Dendritic cell treated with granulocyte-macrophage colony-stimulating factor and Interleukin-4, amounts not matched to agents 40 ng/mL and 50 ng/mL, for 4 days (primary cell): Measurements from ENCODE around the gene AVP.

Experiments used
- H3K27ac Mint-ChIP-seq: one replicate; pipeline ENCODE4 v1.8.0; 2022; ENCODE audit warnings: mild to moderate bottlenecking, mixed read lengths
- H3K27me3 Mint-ChIP-seq: one replicate; pipeline ENCODE4 v1.8.0; 2022; ENCODE audit warnings: mild to moderate bottlenecking, mixed read lengths
- H3K36me3 Mint-ChIP-seq: one replicate; pipeline ENCODE4 v1.8.0; 2022; ENCODE audit warnings: low read depth, mixed read lengths
- H3K4me1 Mint-ChIP-seq: one replicate; pipeline ENCODE4 v1.8.0; 2022; ENCODE audit warnings: low read depth, mixed read lengths
- H3K4me3 Mint-ChIP-seq: one replicate; pipeline ENCODE4 v1.8.0; 2022; ENCODE audit warnings: mild to moderate bottlenecking, moderate library complexity, mixed read lengths
- H3K9me3 Mint-ChIP-seq: one replicate; pipeline ENCODE4 v1.8.0; 2022; ENCODE audit warnings: mixed read lengths
- intact Hi-C: fragments of 100-400 bp; cut with micrococcal nuclease; formaldehyde crosslinking; loops from one replicate; pipeline ENCODE4 v1.15.0; 2022

The AVP gene

DNA sequence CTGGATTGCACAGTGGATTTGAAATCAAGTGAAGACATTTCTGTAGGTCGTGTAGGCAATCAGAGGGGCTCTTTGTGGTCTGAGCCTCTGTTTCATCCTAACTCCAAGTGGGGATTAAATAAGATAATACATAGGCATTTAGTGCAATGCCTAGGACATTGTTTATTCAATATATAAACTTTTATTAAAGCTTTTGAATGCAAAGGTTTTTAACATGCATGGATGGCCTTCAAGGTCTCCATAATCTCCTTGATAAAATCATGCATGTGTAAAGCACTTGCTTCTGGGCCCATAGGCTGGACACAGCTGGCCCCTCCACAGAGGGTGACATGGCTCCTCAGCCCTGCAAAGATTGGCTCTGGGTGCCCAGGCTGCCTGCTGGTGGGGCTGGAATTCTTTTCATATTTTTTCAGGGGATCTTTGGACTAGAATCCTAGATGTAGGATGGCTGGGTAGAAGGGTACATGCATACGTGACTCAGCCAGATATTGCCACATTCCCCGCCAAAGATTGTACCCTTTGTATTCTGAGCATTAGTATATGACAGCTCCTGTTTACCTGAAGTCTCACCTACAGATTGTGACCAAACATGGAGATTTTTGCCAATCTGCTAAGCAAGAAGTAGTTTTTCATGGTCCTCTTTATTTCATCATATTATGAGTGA is 19.0 kb upstream of the AVP start:
- intact Hi-C loops = no loop called here
- H3K27me3 Mint-ChIP-seq = peaks cover 16% of the 10 kb centered on the region
- no peaks in the 10 kb centered on the region for H3K9me3 Mint-ChIP-seq
- H3K36me3 Mint-ChIP-seq = peaks cover 19% of the 10 kb centered on the region
- H3K27ac Mint-ChIP-seq = no peak overlapping the region
- H3K4me3 Mint-ChIP-seq = no peak overlapping the region
- H3K4me1 Mint-ChIP-seq = peaks cover 14% of the 10 kb centered on the region

DNA sequence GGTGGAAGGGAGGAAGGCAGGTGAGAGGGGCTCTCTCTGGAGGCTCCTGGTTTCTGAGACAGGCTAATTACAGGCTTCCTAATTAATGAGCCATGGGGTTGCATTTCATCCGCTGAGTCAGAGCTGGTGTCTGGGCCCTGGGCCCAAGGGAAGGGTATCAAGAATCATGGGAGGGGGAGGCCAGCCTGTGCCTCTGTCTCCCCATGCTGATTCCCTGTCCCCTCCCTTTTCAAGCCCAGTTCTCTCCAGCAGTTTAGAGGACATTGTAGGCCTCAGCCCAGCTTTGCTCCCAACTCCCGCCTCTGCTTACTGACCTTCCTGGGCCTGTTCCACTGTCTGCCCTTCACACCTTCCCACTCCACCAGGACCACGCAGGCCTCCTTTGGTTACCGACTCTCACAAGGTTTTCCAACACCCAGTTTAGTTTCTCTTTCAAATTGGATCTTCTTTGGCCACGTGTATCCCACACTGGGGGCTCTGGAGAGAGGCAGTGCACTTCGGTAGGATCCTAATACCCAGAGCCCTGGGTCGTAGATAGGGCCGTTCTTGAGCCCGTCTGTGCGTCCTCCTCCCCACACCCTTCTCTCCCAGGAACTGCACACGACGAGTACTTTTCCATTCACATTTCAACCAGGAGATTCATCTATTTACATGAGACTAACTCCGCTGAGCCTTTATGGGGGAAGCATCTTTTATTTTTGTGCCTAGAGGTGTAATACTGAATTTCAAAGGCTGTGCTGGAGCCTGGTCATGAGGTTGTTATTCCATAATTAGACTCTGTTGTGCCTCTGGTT is 18.2 kb upstream of the AVP start:
- intact Hi-C loops = no loop called here
- Mint-ChIP-seq H3K4me1 (peaks cover 14% of the 10 kb centered on the region), H3K27ac (no peak overlapping the region)

DNA sequence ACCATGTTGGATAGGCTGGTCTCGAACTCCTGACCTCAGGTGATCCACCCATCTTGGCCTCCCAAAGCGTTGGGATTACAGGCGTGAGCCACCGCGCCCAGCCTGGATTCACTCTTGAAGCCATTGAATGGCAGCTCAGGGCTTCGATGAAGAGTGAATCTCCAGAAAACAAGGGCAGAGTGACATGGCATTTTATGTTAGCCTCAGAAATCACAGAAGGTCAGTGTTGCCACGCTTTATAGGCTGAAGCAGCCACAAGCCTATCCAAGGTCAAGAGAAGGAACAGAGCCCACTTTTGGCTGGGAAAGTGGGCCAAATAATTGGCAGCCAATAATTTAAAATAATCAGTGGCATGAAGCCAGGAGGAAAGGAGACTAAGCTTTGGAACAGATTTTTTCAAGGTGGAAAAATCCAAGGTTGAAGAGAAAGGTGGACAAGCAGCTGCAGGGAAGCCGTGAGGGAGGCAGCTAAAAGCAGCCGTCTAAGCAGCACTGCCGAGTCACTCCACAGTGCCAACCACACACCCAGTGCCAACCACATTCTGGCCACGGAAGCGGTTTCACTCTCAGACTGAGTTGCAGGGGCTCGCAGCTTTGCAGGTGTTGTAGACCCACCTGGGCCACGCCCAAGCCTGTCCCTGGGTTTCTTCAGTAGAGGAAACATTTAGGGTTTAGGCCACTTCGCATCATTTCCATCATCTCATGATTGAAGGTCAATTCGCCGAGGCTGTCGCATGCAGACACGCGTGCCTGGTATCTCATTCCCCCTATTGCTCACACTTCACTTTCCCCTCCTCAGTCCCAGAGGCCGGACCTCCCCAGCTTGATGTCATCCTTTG is 17.4 kb upstream of the AVP start:
- Mint-ChIP-seq H3K4me1 (peaks cover 14% of the 10 kb centered on the region), H3K27ac (no peak overlapping the region), H3K4me3 (no peak overlapping the region), H3K27me3 (peaks cover 16% of the 10 kb centered on the region), H3K36me3 (peaks cover 4% of the 10 kb centered on the region), H3K9me3 (no peaks in the 10 kb centered on the region)
- intact Hi-C loops = no loop called here

More for the DNA sequence above, 18.2 kb upstream of the AVP start:
- peaks cover 12% of the 10 kb centered on the region for H3K36me3 Mint-ChIP-seq
- peaks cover 16% of the 10 kb centered on the region for H3K27me3 Mint-ChIP-seq
- no peaks in the 10 kb centered on the region for H3K9me3 Mint-ChIP-seq
- no peak overlapping the region for H3K4me3 Mint-ChIP-seq

DNA sequence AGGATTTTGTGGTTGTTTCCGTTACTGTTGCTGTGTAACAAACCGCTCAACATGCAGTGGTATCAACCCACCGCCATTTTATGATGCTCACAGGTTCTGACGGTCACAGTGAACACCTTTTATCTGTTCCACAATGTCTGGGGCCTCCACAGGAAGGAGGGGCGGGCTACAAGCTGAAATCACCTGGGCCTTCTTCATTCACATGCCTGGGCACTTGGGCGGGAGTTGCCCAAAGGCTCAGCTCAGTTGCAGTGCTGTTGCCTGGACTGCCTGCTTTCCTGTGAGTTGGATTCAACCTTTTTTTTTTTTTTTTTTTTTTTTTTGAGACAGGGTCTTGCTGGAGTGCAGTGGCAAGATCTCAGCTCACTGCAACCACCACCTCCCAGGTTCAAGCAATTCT is 16.7 kb upstream of the AVP start:
- H3K36me3 Mint-ChIP-seq = no peaks in the 10 kb centered on the region
- no peaks in the 10 kb centered on the region for H3K9me3 Mint-ChIP-seq
- no peak overlapping the region for H3K4me3 Mint-ChIP-seq
- intact Hi-C loops = no loop called here
- no peak overlapping the region for H3K27ac Mint-ChIP-seq
- peaks cover 18% of the 10 kb centered on the region for H3K27me3 Mint-ChIP-seq
- peaks cover 14% of the 10 kb centered on the region for H3K4me1 Mint-ChIP-seq

DNA sequence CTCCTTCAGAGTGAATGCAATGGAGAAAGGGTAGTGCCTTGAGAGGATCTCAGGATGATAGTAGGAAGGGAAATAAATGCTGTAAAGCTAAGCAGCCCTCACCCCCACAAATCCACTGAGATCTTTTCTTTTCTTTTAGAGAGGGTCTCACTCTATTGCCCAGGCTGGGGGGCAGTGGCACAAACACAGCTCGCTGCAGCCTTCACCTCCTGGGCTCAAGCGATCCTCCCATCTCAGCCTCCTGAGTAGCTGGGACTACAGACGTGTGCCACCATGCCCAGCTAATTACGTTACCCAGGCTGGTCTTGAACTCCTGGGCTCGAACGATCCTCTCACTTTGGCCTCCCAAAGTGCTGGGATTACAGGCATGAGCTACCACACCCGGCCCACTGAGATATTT is 16.0 kb upstream of the AVP start:
- intact Hi-C loops = no loop called here
- Mint-ChIP-seq H3K9me3 (no peaks in the 10 kb centered on the region), H3K4me3 (no peak overlapping the region), H3K27ac (no peak overlapping the region), H3K27me3 (peaks cover 24% of the 10 kb centered on the region), H3K36me3 (no peaks in the 10 kb centered on the region), H3K4me1 (peaks cover 14% of the 10 kb centered on the region)

DNA sequence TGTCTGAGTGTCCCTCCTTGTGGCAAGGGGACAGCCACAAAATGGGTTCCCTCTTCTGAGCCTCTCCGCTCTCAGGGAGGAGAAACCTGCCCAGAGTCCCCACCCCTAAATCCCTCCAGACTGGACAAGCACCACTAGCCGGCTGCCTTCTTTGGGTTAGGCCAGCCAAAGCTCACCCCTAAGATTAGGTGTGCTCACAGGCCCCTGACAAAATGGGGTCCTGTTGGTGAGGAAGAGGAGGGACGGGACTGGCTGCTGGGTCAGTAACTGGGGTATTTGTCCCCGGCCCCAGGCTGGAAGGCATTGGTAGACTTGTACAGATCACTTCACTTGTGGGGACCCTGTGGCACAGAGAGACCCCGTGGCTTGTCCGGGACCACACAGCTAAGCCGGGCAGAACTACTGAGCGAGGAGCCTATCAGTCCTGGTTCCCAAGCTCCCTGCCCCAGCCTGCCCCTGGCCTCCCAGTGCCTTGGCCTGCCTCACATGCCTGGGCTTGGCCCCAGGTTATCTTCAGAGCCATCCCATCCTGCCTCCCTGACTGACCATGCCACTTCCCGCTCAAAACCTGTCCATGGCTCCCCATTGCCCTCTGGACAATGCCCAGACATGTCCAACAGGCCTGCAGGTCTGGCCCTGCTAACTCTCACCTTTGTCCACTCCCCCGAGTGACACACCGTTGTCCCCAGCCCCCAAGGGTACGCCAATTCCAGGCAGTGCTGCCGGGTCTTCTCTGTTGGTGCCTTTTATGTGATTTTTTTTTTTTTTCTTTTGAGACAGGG is 10.5 kb upstream of the AVP start:
- intact Hi-C loops = no loop called here
- Mint-ChIP-seq H3K4me1 (peaks cover 10% of the 10 kb centered on the region), H3K4me3 (no peak overlapping the region), H3K27ac (no peak overlapping the region), H3K9me3 (no peaks in the 10 kb centered on the region), H3K27me3 (peaks cover 55% of the 10 kb centered on the region), H3K36me3 (no peaks in the 10 kb centered on the region)

DNA sequence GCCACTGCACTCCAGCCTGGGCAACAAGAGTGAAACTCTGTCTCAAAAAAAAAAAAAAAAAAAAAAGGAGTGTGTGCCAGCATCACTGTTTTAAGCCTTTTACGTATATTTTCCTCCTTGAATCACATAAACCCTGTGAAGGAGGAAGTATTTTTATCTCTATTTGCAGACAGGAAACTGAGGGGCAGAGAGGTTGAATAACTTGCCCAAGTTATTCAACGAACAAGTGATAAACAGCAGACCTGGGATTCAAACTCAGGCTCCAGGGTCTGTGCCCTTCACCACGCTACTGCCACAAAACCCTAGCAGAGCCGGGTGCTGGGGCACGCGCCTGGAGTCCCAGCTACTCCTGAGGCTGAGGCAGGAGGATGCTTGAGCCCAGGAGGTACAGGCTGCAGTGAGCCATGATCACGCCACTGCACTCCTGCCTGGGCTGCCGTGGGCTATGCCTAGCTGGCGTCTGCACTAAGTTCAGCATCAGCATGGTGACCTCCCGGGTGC is 9.4 kb upstream of the AVP start:
- Mint-ChIP-seq H3K4me1 (peaks cover 10% of the 10 kb centered on the region), H3K27me3 (peaks cover 63% of the 10 kb centered on the region), H3K4me3 (no peak overlapping the region), H3K27ac (no peak overlapping the region), H3K9me3 (no peaks in the 10 kb centered on the region), H3K36me3 (no peaks in the 10 kb centered on the region)
- intact Hi-C loops = no loop called here

DNA sequence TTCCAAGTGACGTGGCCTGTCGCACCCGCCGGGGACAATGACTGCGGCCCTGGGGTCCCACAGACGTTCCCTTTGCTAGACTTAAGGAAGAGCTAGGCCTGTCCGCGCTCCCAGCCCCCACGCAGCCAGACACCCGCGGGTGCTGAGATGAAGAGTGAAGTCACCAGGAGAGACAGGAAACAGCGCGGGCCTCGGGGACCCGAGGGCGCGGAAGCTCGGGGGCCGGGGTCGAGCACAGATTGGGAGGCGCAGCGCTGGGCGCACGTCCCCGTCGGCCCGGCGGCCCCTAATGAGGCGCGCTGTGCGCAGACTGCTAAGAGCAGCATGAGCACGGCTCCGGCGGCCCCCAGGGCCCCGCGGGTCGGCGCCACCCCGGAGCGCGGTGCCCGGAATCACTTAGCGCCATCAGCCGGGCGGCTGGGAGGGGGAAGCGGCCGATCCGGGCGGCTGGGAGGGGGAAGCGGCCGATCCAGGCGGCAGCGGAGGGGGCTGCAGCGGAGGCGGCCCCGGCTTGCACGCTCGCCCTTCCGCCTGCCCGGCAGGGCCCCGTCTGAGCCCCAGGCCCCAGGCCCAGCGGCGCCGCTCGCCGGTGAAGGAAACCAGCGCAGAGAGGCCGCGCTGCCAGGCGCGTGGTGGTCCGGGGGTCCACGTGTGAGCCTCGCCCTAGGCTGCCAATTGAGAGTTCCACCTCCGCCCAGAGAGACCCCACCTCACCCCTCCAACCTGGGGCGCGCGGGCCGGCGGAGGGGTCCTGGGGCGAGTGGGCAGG is 8.3 kb upstream of the AVP start:
- peaks cover 10% of the 10 kb centered on the region for H3K4me1 Mint-ChIP-seq
- H3K27me3 Mint-ChIP-seq = peaks cover 73% of the 10 kb centered on the region
- intact Hi-C loops = no loop called here

DNA sequence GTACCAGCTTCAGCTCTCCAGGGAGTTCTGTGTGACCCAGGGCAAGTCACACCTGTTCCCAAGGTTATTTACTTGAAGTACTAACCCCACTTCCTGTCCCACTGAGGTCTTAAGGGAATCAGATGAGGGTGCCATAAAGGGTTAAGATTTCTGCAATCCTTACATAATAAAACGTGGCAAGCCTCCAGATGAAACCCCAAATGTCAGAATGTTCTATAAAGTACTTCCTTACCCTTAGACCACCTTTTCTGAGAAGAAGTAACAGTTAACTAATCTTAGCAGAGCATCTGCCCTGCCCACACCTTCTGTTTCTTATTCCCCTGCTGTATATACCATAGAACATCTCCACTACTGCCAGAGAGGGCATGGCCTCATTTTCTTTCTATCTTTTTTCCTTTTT is 6.0 kb upstream of the AVP start:
- Mint-ChIP-seq H3K27ac (no peak overlapping the region), H3K27me3 (peaks cover 70% of the 10 kb centered on the region), H3K36me3 (no peaks in the 10 kb centered on the region), H3K9me3 (no peaks in the 10 kb centered on the region), H3K4me1 (peaks cover 10% of the 10 kb centered on the region), H3K4me3 (no peak overlapping the region)
- intact Hi-C loops = no loop called here

More for the DNA sequence above, 8.3 kb upstream of the AVP start:
- Mint-ChIP-seq H3K36me3 (no peaks in the 10 kb centered on the region), H3K9me3 (no peaks in the 10 kb centered on the region), H3K27ac (no peak overlapping the region), H3K4me3 (peak overlapping the region; percentile 69)

DNA sequence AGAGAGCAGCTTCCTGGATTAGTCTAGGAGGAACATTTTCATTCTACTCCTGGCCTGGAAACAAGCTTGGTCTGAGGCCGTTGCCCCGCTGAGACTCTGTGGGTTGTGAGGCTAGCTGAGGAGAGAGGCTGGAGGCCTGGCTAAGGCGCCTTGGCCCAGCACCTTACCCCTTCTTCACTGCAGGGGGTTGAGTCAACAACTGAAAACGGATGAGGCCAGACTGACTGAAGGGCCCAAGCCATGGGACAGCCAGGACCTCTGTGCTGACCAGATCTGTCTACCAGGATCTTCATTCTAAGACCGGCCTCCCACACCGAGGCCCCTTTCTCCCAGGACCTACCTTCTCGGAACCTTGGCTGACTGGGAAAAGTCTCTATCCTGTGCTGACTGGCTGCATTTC is 3.5 kb upstream of the AVP start:
- no peaks in the 10 kb centered on the region for H3K36me3 Mint-ChIP-seq

DNA sequence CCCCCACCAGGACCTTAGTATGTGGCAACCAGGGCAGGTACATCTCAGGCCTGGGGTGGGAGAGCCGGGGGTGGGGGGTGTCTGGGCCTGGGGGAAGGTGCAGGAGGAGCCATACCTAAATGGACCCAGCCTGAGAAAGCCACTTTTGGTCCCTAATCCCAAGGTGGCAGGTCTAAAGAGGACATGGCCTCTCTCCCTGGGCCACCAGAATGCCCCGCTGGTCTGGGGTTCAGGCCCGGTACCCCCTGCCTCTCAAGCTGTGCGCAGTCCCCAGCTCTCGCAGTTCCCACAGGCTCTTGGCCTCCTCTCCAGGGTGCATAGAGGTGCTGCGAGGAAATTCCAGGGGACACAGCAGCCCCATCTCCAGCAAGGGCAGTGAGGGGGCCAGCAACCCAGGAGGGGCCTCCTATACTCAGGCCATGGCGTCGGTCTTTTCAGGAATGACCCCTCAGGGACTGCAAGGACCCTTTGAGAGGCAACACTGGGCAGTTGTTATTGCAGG is 1.1 kb upstream of the AVP start:
- intact Hi-C loops = no loop called here
- H3K36me3 Mint-ChIP-seq = no peaks in the 10 kb centered on the region
- H3K9me3 Mint-ChIP-seq = no peaks in the 10 kb centered on the region
- H3K4me1 Mint-ChIP-seq = peaks cover 35% of the 10 kb centered on the region
- H3K4me3 Mint-ChIP-seq = no peak overlapping the region
- H3K27ac Mint-ChIP-seq = no peak overlapping the region
- peaks cover 73% of the 10 kb centered on the region for H3K27me3 Mint-ChIP-seq

More for the DNA sequence above, 3.5 kb upstream of the AVP start:
- Mint-ChIP-seq H3K4me3 (no peak overlapping the region), H3K4me1 (peaks cover 21% of the 10 kb centered on the region), H3K27me3 (peaks cover 71% of the 10 kb centered on the region), H3K9me3 (no peaks in the 10 kb centered on the region), H3K27ac (no peak overlapping the region)
- intact Hi-C loops = no loop called here

DNA sequence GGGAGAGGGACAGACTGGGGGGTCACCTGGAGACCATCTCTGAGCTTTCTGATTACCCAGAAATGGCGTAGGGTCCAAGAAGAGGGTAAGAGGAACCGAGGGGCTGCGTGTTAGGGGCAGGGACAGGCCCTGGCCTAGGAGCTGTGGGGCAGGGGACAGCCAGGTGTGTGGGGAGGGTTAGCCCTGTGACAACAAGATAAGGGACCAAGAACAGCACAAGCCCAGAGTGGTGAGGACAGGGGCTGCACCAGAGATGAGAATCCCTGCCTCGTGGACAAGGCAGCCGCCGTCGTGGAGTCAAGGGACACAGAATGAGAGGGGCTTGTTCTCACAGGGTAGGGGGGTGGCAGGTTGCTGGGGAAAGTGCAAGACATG is 449 bp upstream of the AVP start:
- H3K27me3 Mint-ChIP-seq = peaks cover 73% of the 10 kb centered on the region
- H3K27ac Mint-ChIP-seq = no peak overlapping the region
- no peak overlapping the region for H3K4me3 Mint-ChIP-seq

More for the DNA sequence above, 449 bp upstream of the AVP start:
- Mint-ChIP-seq H3K36me3 (no peaks in the 10 kb centered on the region), H3K9me3 (no peaks in the 10 kb centered on the region), H3K4me1 (peaks cover 39% of the 10 kb centered on the region)
- intact Hi-C loops = no loop called here
